Mesodermal cell (in vitro differentiated cells): ENCODE measurements around the gene DNM2.

Experiments used
- H3K27ac ChIP-seq: 2 replicates; pipeline ENCODE4 v1.7.0; 2013; ENCODE audit warnings: mild to moderate bottlenecking, low read depth, low read length, moderate library complexity; ENCODE audit not compliant: severe bottlenecking
- H3K36me3 ChIP-seq: 2 replicates; pipeline ENCODE4 v1.7.1; 2013; ENCODE audit warnings: mild to moderate bottlenecking, low read length, moderate library complexity; ENCODE audit not compliant: control insufficient read depth, insufficient read depth
- H3K4me1 ChIP-seq: one replicate; pipeline ENCODE4 v1.7.1; 2013; ENCODE audit warnings: mild to moderate bottlenecking, low read length; ENCODE audit not compliant: insufficient read depth, control insufficient read depth, poor library complexity, severe bottlenecking
- H3K4me3 ChIP-seq: 2 replicates; pipeline ENCODE4 v1.7.0; 2013; ENCODE audit warnings: low read length, control low read depth, mild to moderate bottlenecking; ENCODE audit not compliant: insufficient read depth, poor library complexity, severe bottlenecking; ENCODE audit errors: extremely low read depth
- H3K9me3 ChIP-seq: 2 replicates; pipeline ENCODE4 v1.7.1; 2013; ENCODE audit warnings: mild to moderate bottlenecking, low read length, moderate library complexity; ENCODE audit not compliant: control insufficient read depth
- WGBS, 2 experiments: methylation state at CpG; one replicate each; pipeline ENCODE4 v1.1.5; 2013; ENCODE audit warnings: missing lambda C conversion rate in 2 of 2; ENCODE audit not compliant: insufficient coverage in 2 of 2; 5-methylcytosine and 5-hydroxymethylcytosine counted together

The DNM2 gene

DNA sequence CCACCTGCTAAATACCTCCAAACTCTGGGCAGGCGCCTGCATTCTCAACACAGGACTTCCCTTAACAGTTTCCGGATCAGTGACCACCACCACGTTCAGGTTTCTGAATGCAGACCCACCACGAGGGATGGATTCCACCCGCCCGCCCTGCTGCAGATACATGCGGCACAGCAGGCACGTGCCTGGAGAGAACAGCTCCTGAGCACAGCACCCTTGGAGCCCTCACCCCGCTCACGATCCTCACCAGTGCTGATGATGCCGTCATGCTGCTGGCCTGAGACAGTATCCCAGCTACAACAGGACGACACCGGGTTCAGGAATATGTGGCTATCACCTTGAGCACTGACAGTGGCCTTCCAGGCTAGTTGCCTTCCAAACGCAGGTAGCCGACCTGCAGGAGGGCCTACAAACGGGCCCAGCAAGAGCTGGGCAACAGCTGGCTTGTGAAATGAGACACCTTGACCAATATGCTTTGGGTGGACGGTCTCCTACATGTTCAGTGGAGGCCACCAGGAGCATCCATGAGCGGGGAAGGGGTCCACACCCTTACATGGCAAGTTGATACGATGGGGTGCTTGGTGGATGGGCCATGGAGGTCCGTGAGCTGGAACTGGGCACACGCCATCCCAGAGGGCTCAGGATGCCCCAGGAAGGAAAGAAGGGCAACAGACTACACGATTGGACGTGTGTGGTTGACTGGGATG, 26.5 kb upstream of the DNM2 start:
- H3K4me3 ChIP-seq = no peak overlapping the region
- peaks cover 64% of the 10 kb centered on the region for H3K36me3 ChIP-seq
- H3K4me1 ChIP-seq = peaks cover 4% of the 10 kb centered on the region
- no peak overlapping the region for H3K27ac ChIP-seq
- H3K9me3 ChIP-seq = no peaks in the 10 kb centered on the region
- 96 to 98% methylated on average over 23 of the region's 23 CpGs for WGBS, 2 experiments

DNA sequence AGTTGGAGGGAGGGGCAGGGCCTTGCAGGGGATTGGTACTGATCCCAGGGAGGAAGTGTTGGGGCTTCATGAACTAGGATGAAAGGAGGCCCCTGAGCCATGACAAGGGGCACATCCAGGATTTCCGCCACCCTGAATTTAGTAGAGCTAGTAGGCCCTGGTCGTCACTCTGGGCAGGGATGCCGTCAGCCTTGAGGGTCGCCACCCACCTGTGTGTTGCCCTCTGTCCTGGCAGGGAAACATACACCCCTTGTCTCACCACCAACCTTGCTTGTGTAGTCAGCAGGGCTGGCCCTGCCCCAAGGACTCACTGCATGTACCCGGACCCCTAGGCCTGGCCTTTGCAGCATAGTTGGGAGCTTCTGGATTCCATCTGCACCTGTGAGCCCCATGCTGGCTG, 26.0 kb upstream of the DNM2 start:
- no peak overlapping the region for H3K4me3 ChIP-seq
- no peaks in the 10 kb centered on the region for H3K9me3 ChIP-seq
- peaks cover 59% of the 10 kb centered on the region for H3K36me3 ChIP-seq
- H3K4me1 ChIP-seq = peaks cover 4% of the 10 kb centered on the region
- 96 to 100% methylated on average over 5 of the region's 5 CpGs for WGBS, 2 experiments
- H3K27ac ChIP-seq = no peak overlapping the region

DNA sequence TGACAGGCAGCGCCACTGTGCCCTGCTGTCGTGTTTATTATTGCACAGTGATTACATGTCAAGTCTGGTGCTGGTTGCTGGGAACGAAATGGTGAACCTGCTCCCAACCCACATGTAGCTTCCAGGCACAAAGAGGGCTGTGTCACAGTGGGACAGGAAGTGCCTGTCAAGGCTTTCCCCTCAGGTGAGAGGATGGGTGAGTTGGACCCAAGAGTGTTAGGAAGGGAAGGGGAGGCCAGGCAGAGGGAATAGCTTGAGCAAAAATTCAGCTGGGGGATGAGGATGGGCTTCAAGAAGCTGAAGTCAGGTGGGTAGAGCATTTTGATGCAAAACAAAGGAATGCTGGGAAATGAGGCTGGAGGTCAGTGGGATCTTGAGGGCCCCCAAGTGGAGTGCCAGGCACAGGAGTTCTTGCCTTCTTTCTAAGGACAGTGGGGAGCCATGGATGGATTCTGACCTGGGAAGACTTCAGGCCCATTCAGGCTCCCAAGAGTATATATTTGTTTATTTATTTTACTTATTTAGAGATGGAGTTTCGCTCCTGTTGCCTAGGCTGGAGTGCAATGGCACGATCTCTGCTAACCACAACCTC, 25.1 kb upstream of the DNM2 start:
- Histone ChIP-seq H3K9me3 (no peaks in the 10 kb centered on the region), H3K4me3 (no peak overlapping the region), H3K4me1 (peaks cover 4% of the 10 kb centered on the region), H3K27ac (no peak overlapping the region), H3K36me3 (peaks cover 50% of the 10 kb centered on the region)
- WGBS, 2 experiments = 89 to 93% methylated on average over 5 of the region's 5 CpGs

DNA sequence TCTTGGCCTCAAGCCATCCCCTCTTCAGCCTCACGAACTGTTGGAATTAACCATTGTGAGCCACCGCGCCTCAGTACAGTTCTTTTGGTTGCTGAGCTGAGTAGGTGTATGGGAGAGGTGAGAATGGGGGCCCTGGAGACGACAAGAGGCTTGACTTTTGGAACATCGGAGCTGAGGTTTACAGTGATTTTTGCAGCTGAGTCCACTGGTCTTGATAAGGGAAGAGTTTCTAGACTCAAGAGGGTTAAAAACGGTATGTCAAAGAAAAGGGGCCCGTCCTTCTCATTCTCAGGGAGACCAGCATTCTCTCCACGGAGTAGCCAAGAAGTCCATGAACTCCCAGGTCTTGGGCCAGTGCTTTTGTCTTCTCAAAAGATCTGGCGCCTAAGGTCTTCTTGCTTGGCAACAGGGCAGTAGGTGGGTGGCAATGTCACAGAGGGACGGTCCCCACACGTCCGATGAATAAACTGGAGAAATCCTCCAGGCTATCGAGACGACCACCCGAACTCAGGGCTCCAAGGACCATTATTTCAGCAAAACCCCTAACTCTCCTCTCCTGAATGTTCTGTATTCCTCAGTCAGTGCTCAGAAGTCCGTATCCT, 23.1 kb upstream of the DNM2 start:
- Histone ChIP-seq H3K36me3 (peaks cover 32% of the 10 kb centered on the region), H3K27ac (peak overlapping the region; percentile 57), H3K9me3 (no peaks in the 10 kb centered on the region), H3K4me1 (peaks cover 4% of the 10 kb centered on the region), H3K4me3 (peak overlapping the region; percentile 19)
- 77 to 83% methylated on average over 11 to 13 of the region's 16 CpGs for whole genome bisulfite sequencing, 2 experiments

DNA sequence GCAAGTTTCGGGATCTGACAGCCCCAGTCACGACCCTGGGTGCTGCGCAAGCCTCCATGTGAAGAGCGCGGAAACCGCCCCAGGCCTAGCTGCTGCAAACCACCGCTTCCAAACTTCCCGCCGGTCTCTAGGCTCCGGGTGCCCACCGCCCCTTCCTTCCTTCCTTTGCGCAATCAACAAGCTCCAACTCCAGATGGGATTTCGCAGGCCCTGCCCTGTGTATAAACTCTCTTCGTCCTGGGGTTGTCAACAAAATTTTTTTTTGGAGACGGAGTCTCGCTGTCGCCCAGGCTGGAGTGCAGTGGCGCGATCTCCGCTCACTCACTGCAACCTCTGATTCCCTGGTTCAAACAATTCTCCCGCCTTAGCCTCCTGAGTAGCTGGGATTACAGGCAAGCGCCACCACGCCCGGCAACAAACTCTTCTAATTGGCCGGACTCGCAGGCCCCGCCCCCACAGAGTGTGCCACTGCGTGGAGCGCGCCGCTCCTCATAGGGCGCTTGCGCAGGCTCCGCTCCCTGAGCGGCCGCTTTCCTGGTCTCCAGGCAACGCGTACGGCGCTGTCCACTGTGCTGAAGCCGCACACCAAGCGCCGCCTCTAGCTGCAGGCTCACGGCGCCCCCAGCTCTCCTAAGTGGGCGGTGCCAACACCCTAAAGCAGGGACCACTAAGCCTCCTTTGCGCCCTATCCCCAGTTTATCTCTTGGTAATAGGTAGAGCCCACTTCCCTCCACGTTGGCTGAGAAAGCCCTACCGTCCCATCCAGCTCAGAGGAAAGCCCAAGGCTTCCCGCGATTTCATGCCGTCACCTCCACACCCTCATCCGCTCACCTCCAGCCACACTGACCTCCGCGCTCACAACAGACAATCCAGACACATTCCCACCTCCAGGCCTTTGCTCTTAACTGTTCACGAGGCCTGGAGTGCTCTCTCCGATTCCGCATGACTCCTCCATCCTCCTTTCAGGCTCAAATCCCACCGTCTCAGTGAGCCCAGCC, 22.2 kb upstream of the DNM2 start:
- H3K27ac ChIP-seq = peak overlapping the region; percentile 57

DNA sequence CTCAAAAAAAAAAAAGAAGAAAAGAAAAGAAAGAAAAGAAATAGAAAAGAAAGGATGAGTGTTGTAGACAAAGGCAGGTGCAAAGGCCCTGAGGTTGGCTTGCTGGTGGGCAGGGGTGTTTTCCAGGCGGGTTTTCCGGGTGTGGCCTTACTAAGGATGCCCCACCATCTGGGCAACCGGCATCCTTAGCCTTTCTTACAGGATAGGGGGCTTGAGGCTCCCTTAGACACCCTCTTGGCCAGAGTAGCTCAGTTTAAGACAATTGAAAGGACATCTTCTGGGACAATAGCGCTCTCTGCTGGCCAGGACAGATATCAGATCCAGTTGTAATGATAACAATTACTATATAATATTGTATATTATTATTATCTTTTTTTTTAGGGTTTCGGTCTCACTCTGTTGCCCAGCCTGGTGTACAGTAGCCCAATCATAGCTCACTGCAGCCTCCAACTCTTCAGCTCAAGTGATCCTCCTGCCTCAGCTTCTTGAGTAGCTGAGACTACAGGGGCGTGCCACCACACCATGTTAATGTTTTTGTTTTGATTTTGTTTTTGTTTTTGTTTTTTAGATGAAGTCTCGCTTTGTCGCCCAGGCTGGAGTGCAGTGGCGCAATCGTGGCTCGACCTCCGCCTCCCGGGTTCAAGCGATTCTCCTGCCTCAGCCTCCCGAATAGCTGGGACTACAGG, 18.1 kb upstream of the DNM2 start:
- Histone ChIP-seq H3K27ac (no peak overlapping the region), H3K4me1 (peaks cover under 1% of the 10 kb centered on the region), H3K36me3 (peaks cover 5% of the 10 kb centered on the region), H3K4me3 (no peak overlapping the region), H3K9me3 (no peaks in the 10 kb centered on the region)
- WGBS, 2 experiments = 53 to 59% methylated on average over 6 to 12 of the region's 15 CpGs

More for the DNA sequence above, 22.2 kb upstream of the DNM2 start:
- Histone ChIP-seq H3K9me3 (no peaks in the 10 kb centered on the region), H3K36me3 (peaks cover 23% of the 10 kb centered on the region), H3K4me1 (peaks cover 4% of the 10 kb centered on the region), H3K4me3 (peak overlapping the region; percentile 19)
- 18 to 21% methylated on average over 55 to 58 of the region's 59 CpGs for whole genome bisulfite sequencing, 2 experiments

DNA sequence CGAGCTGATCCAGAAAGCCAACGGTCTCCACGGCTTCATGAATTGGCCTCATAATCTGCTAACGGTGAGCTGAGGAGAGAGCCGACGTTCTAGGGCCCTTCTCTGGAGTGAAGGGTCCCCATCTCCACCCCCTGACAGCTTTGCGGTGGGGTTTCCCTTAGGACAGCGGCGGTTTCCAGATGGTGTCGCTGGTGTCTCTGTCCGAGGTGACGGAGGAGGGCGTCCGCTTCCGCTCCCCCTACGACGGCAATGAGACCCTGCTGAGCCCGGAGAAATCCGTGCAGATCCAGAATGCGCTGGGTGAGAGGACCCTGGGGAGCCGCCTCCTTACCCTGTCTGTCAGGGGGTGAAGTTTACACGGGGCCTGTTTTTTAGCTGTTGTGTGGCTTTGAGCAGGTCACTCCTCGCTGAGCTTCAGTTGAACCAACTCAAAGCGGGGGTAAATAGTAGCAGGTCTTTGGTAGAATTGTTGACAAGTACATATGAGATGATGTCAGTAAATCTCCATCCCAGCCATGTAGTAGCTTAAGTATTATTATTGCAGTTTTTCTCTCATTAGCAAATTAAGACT, 15.8 kb upstream of the DNM2 start:
- WGBS, 2 experiments = 4 to 9% methylated on average over 20 of the region's 24 CpGs
- Histone ChIP-seq H3K4me1 (no peaks in the 10 kb centered on the region), H3K9me3 (no peaks in the 10 kb centered on the region), H3K4me3 (peak overlapping the region; percentile 79), H3K36me3 (peaks cover 5% of the 10 kb centered on the region), H3K27ac (peak overlapping the region; percentile 68)

DNA sequence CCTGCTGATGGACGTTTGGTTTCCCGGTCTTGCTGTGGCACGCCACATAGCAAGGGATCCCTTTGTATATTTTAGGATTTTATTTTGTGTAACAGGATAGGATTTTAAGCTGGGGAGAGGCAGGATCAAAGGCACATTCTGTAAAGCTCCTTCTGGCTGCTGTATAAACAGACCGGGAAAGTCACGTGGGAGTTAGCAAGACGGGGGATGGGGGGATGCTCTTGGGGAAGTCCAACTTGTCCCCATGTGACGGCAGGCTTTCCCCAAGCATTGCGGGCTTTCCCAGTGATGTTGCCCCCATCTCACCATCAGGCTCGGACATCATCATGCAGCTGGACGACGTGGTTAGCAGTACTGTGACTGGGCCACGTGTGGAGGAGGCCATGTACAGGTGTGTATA, 10.9 kb upstream of the DNM2 start:
- H3K4me1 ChIP-seq = peaks cover 3% of the 10 kb centered on the region
- H3K27ac ChIP-seq = no peak overlapping the region
- H3K9me3 ChIP-seq = no peaks in the 10 kb centered on the region
- 90 to 93% methylated on average over 7 to 9 of the region's 12 CpGs for WGBS, 2 experiments
- no peak overlapping the region for H3K4me3 ChIP-seq
- H3K36me3 ChIP-seq = peaks cover 8% of the 10 kb centered on the region

DNA sequence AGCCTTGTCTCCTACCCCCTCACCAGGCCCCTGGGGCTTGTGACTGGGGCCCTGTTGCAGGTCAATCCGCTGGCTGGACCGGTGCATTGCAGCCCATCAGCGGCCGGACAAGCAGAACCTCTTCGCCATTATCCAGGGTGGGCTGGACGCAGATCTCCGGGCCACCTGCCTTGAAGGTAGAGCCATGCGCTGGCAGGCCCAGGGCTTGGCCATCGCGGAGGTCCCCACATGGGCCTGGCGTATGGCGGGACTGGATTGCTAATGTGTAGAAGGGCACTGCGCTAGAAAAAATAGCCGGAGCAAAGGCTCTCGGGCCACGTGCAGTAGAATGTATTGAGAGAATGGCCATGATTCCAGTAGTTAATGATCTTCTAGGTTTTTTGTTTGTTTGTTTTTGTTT, 10.4 kb upstream of the DNM2 start:
- Histone ChIP-seq H3K4me1 (peaks cover 3% of the 10 kb centered on the region), H3K36me3 (peaks cover 8% of the 10 kb centered on the region), H3K9me3 (no peaks in the 10 kb centered on the region), H3K4me3 (no peak overlapping the region), H3K27ac (no peak overlapping the region)
- WGBS, 2 experiments = 94 to 95% methylated on average over 15 to 16 of the region's 16 CpGs

DNA sequence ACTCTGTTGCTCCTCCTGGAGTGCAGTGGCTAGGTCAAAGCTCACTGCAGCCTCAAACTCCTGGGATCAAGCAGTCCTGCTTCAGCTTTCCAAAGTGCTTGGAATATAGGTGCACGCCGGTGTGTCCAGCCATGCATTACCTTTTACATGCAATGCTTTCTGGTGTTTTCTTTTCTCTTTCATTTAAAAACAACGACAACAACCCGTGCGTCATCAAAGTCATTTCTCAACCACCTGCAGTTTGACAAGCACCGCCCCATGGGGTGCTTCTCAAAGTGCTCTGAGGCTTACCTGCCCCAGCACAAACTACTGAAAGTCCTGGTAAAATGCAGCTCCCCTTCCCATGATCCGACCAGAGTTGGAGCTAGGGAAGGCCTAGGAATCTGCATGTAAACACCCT, 9.6 kb upstream of the DNM2 start:
- Histone ChIP-seq H3K4me1 (peaks cover 3% of the 10 kb centered on the region), H3K9me3 (no peaks in the 10 kb centered on the region), H3K4me3 (no peak overlapping the region), H3K36me3 (peaks cover 4% of the 10 kb centered on the region), H3K27ac (no peak overlapping the region)
- 92 to 94% methylated on average over 6 of the region's 7 CpGs for WGBS, 2 experiments
